Activated T-cell treated with anti-CD3 and anti-CD28 coated beads, Interleukin-2, amount 50 U/mL, for 48 hours (primary cell): ENCODE measurements around the gene DIS3L.
"Not testable (repeated sequence)": the region's sequence is repeated elsewhere in the genome, so short reads cannot be mapped to it uniquely, and the experiment has no call there.

Experiments
- DNase-seq, 2 experiments: peaks; one replicate each; pipeline ENCODE4 v3.0.0-alpha.2; 2020

The DIS3L gene

DNA sequence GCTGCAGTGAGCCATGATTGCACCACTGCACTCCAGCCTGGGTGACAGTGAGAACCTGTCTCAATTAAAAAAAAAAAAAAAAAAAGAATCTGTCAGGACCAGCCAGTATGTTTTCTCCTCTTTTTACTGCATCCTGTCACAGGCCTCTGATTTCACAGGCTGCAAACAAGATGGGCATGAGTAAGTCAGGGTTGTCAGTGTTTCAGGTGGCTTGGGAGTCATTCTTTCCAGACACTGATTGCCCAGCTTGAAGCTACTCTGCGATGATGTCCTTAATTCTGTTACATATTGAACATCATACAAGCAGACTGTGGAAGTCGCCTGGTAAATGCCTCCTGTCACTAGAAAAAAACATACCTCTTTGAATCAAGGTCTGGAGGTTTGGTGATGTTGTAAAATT is 18.8 kb downstream of the DIS3L start:
- no peak for DNase-seq

DNA sequence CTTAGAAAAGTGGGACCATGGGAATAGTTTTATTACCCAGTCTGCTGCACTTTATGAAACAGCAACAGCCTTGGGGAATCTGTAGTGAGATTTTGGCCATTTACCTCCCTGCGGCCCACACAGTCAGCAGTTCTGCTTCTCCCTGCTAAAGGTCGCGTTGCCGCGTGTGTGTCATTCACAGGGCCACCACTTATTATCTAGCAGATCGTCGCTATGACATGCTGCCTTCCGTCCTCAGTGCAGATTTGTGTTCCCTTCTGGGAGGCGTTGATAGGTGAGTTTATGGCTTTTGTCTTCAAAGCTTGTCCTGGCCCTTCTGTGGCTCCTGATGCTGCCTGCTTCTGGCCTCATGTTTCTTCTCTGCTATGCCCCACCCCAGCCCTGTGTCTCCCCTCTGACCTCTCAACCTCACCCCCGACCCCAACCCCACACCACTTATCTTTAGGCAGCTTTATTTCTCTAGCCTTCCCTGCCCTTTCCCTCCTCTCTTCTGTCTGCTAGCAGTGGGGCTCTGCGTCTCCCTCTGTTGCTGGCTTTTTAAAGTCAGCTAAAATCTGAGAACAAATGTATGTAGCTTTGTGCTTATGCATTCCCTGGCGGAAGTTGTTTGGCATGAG is 30.1 kb downstream of the DIS3L start:
- no peak for DNase-seq

- no peak for DNase-seq
Measured at GRCh38 chr15:66326051-66326450, 32.7 kb downstream of the DIS3L start.

DNA sequence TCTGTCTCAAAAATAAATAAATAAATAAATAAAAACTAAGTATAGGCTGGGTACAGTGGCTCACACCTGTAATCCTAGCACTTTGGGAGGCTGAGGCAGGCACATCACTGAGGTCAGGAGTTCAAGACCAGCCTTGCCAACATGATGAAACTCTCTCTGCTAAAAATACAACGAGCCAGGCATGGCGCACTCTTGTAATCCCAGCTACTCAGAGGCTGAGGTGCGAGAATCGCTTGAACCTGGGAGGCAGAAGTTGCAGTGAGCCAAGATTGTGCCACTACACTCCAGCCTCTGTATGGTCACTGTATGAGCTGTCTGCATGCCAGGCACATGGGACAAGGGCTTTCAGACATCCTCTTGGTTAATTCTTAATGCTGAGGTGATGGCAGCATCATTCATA is 34.4 kb downstream of the DIS3L start:
- no peak for DNase-seq

GRCh38 chr15:66328771-66329170 is 35.4 kb downstream of the DIS3L start:
- DNase-seq: no peak

DNA sequence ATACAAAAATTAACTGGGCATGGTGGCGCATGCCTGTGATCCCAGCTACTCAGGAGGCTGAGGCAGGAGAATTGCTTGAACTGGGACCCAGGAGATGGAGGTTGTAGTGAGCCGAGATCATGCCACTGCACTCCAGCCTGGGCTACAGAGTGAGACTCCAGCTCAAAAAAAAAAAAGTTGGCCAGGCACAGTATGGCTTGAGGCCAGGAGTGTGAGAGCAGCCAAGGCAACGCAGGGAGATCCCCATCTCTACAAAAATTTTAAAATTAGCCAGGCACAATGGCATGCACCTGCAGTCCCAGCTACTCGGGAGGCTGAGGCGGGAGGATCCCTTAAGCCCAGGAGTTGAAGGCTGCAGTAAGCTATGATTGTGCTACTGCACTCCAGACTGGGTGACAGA is 55.2 kb downstream of the DIS3L start:
- not testable (repeated sequence) for DNase-seq

GRCh38 chr15:66356077-66356358 is 62.6 kb downstream of the DIS3L start:
- DNase-seq: no peak

DNA sequence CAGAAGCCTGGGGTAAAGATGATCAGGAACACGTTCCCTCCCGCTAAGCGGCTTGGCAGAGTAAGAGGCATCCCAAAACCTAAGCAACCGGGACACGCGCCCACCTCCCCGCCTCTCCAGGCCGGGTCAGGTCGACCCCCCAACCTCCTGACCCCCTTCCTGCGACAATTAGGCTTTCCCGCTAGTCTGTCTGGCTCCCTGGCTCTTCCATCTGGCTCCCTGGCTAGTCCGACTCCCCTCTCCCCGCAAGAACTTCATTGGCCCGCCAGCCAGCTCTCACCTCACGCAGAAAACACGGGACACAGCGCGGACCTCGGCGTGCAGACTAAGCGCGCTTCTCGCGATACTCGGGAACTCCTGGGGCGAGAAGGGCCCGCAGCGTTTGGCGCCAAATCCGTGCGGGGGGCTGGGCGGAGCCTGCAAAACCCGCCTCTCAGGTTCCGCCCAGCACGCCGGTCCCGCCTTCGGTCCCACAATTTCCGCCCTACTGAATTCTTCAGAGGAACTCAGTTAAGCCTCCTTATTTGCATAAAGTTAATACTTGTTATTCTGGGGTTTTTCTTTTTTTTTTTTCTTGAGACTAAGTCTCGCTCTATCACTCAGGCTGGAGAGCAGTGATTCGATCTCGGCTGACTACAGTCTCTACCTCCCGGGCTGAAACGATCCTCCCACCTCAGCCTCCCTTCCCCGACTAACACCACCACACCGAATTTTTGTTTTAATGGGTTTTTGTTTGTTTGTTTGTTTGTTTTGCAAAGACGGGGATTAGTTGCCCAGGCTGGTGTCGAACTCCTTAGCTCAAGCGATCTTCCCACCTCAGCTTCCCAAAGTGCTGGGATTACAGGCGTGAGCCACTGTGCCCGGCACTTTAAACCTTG is 63.2 kb downstream of the DIS3L start, which contains the start of gene TIPIN:
TIPIN (minus strand) TSS at position 327 of the 878 bp plus-strand sequence. CDS start 3,738 bp downstream, outside the sequence.
- DNase-seq: peak; percentile 97 to 99

DNA sequence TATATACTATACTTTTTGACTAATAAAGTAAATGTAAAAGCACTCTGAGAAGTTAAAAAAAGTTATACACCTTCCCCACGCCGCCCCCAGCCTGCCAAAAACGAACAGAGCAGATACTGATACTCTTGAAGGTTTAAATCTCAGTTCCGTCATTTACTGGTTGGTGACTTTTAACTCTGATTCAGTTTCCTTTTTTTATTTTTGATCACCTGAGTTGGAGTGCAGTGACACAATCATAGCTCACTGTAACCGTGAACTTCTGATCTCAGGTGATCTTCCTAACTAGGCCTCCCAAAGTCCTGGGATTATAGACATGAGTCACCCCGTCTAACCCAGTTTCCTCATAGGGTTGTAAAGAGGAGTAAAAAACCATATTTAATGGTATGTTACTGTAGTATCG is 66.4 kb downstream of the DIS3L start:
- DNase-seq: no peak

- not testable (repeated sequence) for DNase-seq
Measured at GRCh38 chr15:66361745-66362460, 68.5 kb downstream of the DIS3L start.

- no peak for DNase-seq
Measured at GRCh38 chr15:66362776-66363175, 69.4 kb downstream of the DIS3L start.

GRCh38 chr15:66364944-66365528 is 71.7 kb downstream of the DIS3L start:
- no peak for DNase-seq

DNA sequence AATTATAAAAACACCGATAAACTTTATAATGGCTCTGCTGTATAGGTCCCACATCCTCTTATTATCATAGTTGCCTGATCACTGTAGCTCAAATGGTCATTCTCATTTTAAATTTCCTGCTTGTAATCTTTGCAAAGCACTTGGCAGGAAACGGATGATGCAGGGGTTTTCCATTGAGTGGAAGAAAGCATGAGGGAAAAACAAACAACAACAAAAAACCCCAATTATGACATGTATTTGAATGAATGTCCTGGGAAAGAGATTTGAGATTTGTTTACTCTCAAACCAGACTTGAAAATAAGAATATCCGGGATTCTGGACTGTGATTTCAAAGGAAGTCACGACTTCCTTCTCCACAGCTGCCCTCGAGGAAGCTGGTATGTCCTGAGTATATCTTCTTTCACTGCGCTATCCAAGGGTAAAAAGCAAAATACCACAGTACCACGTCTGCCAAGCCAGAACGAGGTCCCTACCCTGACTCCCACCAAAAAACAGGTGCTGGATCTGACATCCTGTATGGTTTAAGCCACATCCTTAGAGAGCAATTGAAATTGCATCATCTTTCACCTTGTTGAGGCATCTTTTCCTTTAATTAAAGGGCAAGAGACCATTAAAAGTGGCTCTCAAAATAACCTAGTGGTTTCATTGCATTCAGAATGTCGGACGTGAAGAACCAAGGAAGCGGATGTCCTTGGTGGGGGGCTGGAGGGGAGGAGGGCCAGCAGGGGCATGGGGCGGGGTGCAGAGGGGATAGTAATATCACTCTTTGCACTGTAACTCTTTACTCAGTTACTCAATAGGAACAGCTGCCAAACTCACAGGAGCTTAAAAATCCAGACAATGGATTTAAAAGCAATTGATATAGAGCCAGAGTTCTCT is 76.6 kb downstream of the DIS3L start:
- DNase-seq: peak; percentile 37

- no peak for DNase-seq
Measured at GRCh38 chr15:66374179-66374578, 80.8 kb downstream of the DIS3L start.

DNA sequence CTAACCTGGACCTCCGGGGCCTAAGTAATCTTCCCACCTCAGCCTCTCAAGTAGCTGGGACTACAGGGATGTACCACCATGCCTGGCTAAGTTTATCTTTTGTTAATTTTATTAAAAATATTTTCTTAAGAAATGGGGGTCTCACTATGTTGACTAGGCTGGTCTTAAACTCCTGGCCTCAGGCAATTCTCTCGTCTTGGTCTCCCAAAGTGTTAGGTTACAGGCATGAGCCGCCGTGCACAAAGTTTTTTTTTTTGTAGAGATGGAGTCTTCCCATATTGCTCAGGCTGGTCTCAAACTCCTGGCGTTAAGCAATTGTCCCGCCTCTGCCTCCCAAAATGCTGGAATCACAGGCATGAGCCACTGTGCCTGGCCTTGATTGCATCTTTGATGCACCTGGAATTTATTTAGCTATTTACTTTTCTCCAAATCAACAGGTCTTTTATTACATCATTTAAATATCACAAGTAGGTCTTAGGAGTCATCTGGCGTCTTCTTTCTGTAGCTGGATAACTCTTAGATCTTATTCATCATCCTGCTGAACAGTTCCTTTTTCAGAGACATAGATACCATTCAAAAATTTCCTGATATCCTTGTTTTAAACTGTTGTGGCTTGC is 85.6 kb downstream of the DIS3L start:
- DNase-seq: no peak

GRCh38 chr15:66381376-66381775 is 88.0 kb downstream of the DIS3L start:
- not testable (repeated sequence) for DNase-seq
